Mesendoderm (in vitro differentiated cells): Measurements from ENCODE around the gene SFMBT2.

ENCODE experiments used
- DNase-seq: peaks from one replicate; pipeline ENCODE4 v3.0.0; 2013
- H2AK5ac ChIP-seq: 2 replicates; pipeline ENCODE4 v1.6.1; 2013; ENCODE audit warnings: low read length, inconsistent platforms
- H2BK120ac ChIP-seq: 2 replicates; pipeline ENCODE4 v1.6.1; 2013; ENCODE audit warnings: low read depth, mild to moderate bottlenecking, low read length, moderate library complexity, mixed read lengths
- H2BK15ac ChIP-seq: replicated peaks from 2 replicates; pipeline ENCODE4 v1.6.1; 2013; ENCODE audit warnings: low read depth, mild to moderate bottlenecking, moderate library complexity
- H2BK5ac ChIP-seq: 2 replicates; pipeline ENCODE4 v1.6.1; 2013; ENCODE audit warnings: low read length, inconsistent platforms
- H3K18ac ChIP-seq: 2 replicates; pipeline ENCODE4 v1.6.1; 2013; ENCODE audit warnings: mild to moderate bottlenecking, low read length, mixed read lengths
- H3K23ac ChIP-seq: one replicate; pipeline ENCODE4 v1.6.1; 2013; ENCODE audit warnings: low read length
- H3K27ac ChIP-seq: 2 replicates; pipeline ENCODE4 v1.5.1; 2013; ENCODE audit warnings: low read depth, mild to moderate bottlenecking, inconsistent platforms, low read length, moderate library complexity
- H3K27me3 ChIP-seq: 2 replicates; pipeline ENCODE4 v1.6.1; 2013; ENCODE audit warnings: low read length, control low read depth, mild to moderate bottlenecking, inconsistent platforms; ENCODE audit not compliant: insufficient read depth, poor library complexity
- H3K36me3 ChIP-seq: 2 replicates; pipeline ENCODE4 v1.6.1; 2013; ENCODE audit warnings: low read length, inconsistent platforms; ENCODE audit not compliant: control insufficient read depth, insufficient read depth
- H3K4ac ChIP-seq: one replicate; pipeline ENCODE4 v1.6.1; 2013; ENCODE audit warnings: low read depth, mild to moderate bottlenecking, low read length, moderate library complexity
- H3K4me1 ChIP-seq: 2 replicates; pipeline ENCODE4 v1.6.1; 2013; ENCODE audit warnings: low read depth, low read length, inconsistent platforms; ENCODE audit not compliant: control insufficient read depth
- H3K4me2 ChIP-seq: 2 replicates; pipeline ENCODE4 v1.6.1; 2013; ENCODE audit warnings: low read length
- H3K4me3 ChIP-seq: 2 replicates; pipeline ENCODE4 v1.5.1; 2013; ENCODE audit warnings: mild to moderate bottlenecking, low read length
- H3K56ac ChIP-seq: one replicate; pipeline ENCODE4 v1.6.1; 2013; ENCODE audit warnings: low read length
- H3K79me1 ChIP-seq: 2 replicates; pipeline ENCODE4 v1.6.1; 2013; ENCODE audit warnings: low read length, inconsistent platforms
- H3K79me2 ChIP-seq: 2 replicates; pipeline ENCODE4 v1.6.1; 2013; ENCODE audit warnings: mild to moderate bottlenecking, low read length; ENCODE audit not compliant: control insufficient read depth, insufficient read depth
- H3K9ac ChIP-seq: 2 replicates; pipeline ENCODE4 v1.6.1; 2013; ENCODE audit warnings: low read length, inconsistent platforms
- H4K5ac ChIP-seq: one replicate; pipeline ENCODE4 v1.6.1; 2013; ENCODE audit warnings: low read length
- H4K8ac ChIP-seq: one replicate; pipeline ENCODE4 v1.6.1; 2013; ENCODE audit warnings: low read depth, mild to moderate bottlenecking, control low read depth, low read length, moderate library complexity
- WGBS: extraction: QIAGEN DNeasy Blood & Tissue Kit; methylation state at CpG from one replicate; pipeline ENCODE4 v1.1.7; 2013; ENCODE audit warnings: low lambda C conversion rate, missing lambda C conversion rate; ENCODE audit not compliant: insufficient coverage; ENCODE audit errors: extremely low coverage; 5-methylcytosine and 5-hydroxymethylcytosine counted together

The SFMBT2 gene

DNA sequence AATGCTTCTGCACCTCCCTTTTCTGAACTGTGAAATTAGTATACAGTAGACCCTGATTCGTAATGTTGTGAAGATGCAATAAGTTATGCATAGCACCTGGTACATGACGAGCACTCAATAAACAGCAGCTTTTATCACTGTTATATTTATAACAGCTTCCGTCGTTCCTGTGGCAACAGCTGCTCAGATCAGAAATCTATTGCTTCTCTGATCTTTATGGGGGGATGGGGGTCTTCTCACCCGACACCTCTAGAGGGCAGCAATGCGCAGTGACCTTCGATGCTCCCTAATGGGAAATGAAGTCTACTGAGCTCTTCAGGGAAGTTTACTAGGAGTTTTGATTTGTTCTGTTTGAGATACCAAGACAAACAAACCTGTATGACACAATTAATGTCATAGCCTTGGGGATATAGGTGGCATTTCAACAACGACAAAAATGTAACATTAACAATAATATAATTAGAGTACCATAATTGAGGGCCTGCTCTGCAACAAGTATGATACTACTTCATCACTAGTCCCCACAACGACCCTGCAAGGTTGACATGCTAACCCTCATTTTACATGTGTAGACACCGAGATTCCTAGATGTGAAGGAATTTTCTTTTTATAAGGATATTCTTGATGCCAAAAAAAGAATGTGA lies 289.6 kb downstream of the SFMBT2 start:
- Histone ChIP-seq H2BK120ac (no peak overlapping the region), H3K9ac (no peak overlapping the region), H2AK5ac (no peak overlapping the region), H3K23ac (no peak overlapping the region), H3K27ac (no peak overlapping the region), H4K5ac (no peak overlapping the region), H3K18ac (no peak overlapping the region), H3K4me3 (no peak overlapping the region), H2BK15ac (no peak overlapping the region), H3K56ac (no peak overlapping the region), H3K79me1 (no peaks in the 10 kb centered on the region), H3K79me2 (no peaks in the 10 kb centered on the region), H3K27me3 (no peaks in the 10 kb centered on the region), H3K4ac (no peak overlapping the region), H3K4me2 (no peak overlapping the region), H3K4me1 (no peaks in the 10 kb centered on the region), H3K36me3 (no peaks in the 10 kb centered on the region), H2BK5ac (no peak overlapping the region), H4K8ac (no peak overlapping the region)
- peak; percentile 77 for DNase-seq
- WGBS: no CpG with 5 or more reads among the region's 10 CpGs

DNA sequence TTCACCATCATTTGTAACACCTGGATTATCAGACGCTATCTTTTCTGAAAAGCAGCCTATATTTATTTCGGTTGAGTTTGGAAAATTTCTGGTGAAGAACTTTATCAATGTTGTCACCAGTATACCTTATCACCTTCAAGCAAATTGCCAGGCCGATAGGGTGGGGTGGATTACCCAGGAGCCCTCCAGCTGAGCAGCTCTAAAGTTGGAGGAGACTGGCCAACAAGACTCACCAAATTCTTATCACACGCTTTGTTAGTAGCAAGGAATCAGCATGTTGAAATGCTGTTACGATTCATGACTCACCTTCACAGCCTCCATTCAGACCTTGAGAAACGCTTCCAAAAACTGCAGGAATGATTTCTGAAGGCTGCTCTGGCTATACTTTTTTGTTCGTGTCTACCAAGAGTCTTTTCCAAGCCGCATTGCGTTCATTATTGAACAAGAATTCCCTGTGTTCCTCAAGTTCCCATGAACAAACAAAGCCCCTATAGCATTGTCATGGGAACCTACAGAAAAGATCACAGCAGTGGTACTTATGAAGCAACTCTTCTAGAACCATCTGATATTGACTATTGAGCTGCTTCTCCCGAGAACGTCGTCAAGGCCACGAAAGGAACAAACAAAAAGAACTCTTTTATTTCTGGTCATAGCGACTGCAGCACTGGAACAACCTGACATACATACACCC lies 291.4 kb downstream of the SFMBT2 start:
- no peaks in the 10 kb centered on the region for H3K79me1 ChIP-seq
- H3K27me3 ChIP-seq: no peaks in the 10 kb centered on the region
- H3K56ac ChIP-seq: no peak overlapping the region
- no peaks in the 10 kb centered on the region for H3K79me2 ChIP-seq
- no peak overlapping the region for H2BK15ac ChIP-seq
- peak; percentile 70 for DNase-seq
- H3K27ac ChIP-seq: no peak overlapping the region
- H3K4me3 ChIP-seq: no peak overlapping the region
- no peak overlapping the region for H3K4me2 ChIP-seq
- H2AK5ac ChIP-seq: no peak overlapping the region
- no peak overlapping the region for H2BK120ac ChIP-seq
- no peak overlapping the region for H3K18ac ChIP-seq
- H3K23ac ChIP-seq: no peak overlapping the region
- H3K4me1 ChIP-seq: no peaks in the 10 kb centered on the region
- H3K4ac ChIP-seq: no peak overlapping the region
- H4K8ac ChIP-seq: no peak overlapping the region
- no peak overlapping the region for H4K5ac ChIP-seq
- no peak overlapping the region for H2BK5ac ChIP-seq
- H3K9ac ChIP-seq: no peak overlapping the region
- H3K36me3 ChIP-seq: no peaks in the 10 kb centered on the region
- WGBS: no CpG with 5 or more reads among the region's 14 CpGs

DNA sequence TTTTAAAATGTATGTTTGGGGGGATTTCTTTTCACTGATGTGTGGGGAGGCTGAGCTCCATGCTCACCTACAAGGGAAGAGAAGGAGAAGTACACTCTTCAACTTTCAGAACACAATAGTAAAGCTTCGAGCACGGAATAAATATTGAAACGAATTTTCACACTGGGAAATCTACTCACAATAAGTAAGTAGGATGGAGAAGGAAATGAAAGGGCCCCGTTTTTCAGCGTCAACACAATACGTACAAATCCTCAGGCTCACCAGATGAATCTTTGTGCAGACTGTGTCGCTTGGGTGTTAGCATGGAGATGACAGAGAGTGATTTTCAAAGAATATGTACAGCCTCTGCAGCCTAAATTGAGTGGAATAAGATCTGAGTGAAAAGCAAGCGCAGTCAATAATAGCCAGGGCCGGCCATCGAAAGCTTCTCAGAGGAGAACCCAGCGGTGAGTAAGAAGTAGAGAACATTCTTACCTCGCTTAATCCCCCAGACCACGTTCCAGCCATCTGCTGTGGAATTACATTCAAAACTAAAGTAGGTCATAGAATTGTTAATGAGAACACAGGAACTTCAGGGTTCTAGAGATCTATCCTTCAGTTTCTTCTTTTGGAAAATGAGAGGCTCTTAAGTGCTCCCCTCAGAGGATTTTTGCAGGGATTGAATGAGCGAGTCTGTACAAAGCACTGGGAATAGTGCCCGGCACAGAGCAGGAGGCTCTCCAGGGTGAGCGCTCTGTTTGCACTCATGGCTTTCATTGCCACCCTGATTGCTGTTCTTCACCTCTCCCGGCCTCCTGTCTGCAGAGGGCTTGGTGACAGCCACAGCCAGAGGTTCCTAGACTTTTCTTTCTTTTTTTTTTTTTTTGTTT lies 292.8 kb downstream of the SFMBT2 start:
- no peak overlapping the region for H3K4me3 ChIP-seq
- no peak overlapping the region for H2BK15ac ChIP-seq
- no peak overlapping the region for H2AK5ac ChIP-seq
- no peak overlapping the region for H3K9ac ChIP-seq
- H3K56ac ChIP-seq: no peak overlapping the region
- no peak overlapping the region for H4K8ac ChIP-seq
- no peak overlapping the region for H3K4me2 ChIP-seq
- H3K4ac ChIP-seq: no peak overlapping the region
- H3K18ac ChIP-seq: no peak overlapping the region
- no CpG with 5 or more reads among the region's 17 CpGs for WGBS
- no peak overlapping the region for H3K23ac ChIP-seq
- H4K5ac ChIP-seq: no peak overlapping the region
- H3K27me3 ChIP-seq: no peaks in the 10 kb centered on the region
- H2BK120ac ChIP-seq: no peak overlapping the region
- H3K27ac ChIP-seq: no peak overlapping the region
- H3K79me1 ChIP-seq: no peaks in the 10 kb centered on the region
- no peaks in the 10 kb centered on the region for H3K79me2 ChIP-seq
- H3K36me3 ChIP-seq: no peaks in the 10 kb centered on the region
- H2BK5ac ChIP-seq: no peak overlapping the region
- no peak for DNase-seq
- no peaks in the 10 kb centered on the region for H3K4me1 ChIP-seq

DNA sequence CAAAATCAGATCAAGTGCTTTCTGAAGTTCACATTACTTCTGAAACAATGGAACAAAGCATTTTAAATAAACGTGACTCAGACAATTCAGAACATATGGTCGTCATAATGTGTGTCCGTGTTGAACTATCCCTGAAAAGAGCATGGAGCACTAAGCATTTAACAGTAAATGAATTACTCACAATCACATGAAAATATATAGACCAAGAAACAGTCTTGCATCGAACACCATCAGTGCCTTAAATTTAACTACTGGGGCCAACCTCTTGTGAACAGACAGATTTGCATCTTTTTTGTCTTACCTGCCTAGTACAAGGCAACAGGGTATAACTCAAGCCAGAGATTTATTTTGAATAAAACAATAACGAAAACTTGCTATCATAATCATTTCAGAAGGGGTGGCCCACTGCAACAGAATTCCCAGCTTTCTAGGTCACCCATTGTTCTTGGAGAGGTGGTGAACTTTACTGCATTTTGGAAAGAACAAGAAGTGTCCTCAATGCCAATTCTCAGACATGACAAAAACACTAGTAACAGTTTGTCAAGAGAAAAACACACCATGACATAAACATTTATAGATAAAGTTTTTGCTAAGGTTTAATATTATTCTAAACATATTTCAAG lies 293.5 kb downstream of the SFMBT2 start:
- H3K23ac ChIP-seq: no peak overlapping the region
- no peak overlapping the region for H2BK120ac ChIP-seq
- no peak overlapping the region for H3K4me2 ChIP-seq
- H3K27me3 ChIP-seq: no peaks in the 10 kb centered on the region
- no peak for DNase-seq
- no peak overlapping the region for H3K18ac ChIP-seq
- no peak overlapping the region for H4K8ac ChIP-seq
- H3K9ac ChIP-seq: no peak overlapping the region
- H2BK5ac ChIP-seq: no peak overlapping the region
- no peak overlapping the region for H3K4ac ChIP-seq
- no peak overlapping the region for H3K56ac ChIP-seq
- H3K36me3 ChIP-seq: no peaks in the 10 kb centered on the region
- H3K4me3 ChIP-seq: no peak overlapping the region
- H3K4me1 ChIP-seq: no peaks in the 10 kb centered on the region
- no CpG with 5 or more reads among the region's 5 CpGs for WGBS
- no peak overlapping the region for H4K5ac ChIP-seq
- no peak overlapping the region for H2AK5ac ChIP-seq
- no peaks in the 10 kb centered on the region for H3K79me1 ChIP-seq
- H3K79me2 ChIP-seq: no peaks in the 10 kb centered on the region
- H3K27ac ChIP-seq: no peak overlapping the region
- no peak overlapping the region for H2BK15ac ChIP-seq

DNA sequence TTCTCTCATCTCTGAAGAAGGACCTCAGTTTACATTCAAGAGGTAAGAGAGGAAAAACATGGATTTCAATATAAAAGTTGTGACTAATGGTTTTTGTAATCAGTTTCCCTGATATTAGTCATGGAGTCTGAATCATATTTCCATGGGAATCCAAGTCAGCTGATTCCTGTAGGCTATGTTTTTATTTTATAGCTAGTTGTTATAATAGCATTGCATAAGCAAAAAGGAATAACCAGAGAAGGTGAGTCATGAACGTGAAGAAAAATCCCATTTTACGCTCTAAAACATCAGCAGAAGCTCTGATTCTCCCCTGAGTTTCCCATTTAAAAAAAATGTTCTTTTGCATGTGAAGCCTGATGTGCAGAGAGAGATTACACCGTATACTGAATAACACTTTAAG lies 299.3 kb downstream of the SFMBT2 start:
- Histone ChIP-seq H2BK120ac (no peak overlapping the region), H3K23ac (no peak overlapping the region), H2BK15ac (no peak overlapping the region), H3K9ac (no peak overlapping the region), H3K4ac (no peak overlapping the region), H3K56ac (no peak overlapping the region), H4K8ac (no peak overlapping the region), H3K4me3 (no peak overlapping the region), H3K36me3 (no peaks in the 10 kb centered on the region), H2AK5ac (no peak overlapping the region), H3K27me3 (no peaks in the 10 kb centered on the region), H3K79me2 (no peaks in the 10 kb centered on the region), H3K18ac (no peak overlapping the region), H3K4me2 (no peak overlapping the region), H3K27ac (no peak overlapping the region), H4K5ac (no peak overlapping the region), H3K79me1 (no peaks in the 10 kb centered on the region), H3K4me1 (no peaks in the 10 kb centered on the region), H2BK5ac (no peak overlapping the region)
- no peak for DNase-seq
- no CpG with 5 or more reads among the region's 3 CpGs for WGBS
